OCI-LY1 (cell line): Measurements from ENCODE around the gene ACSF2.

Experiments
- H2AFZ ChIP-seq: fragments of 200-600 bp; sonication (generic), shearing (Covaris generic); 2 replicates; pipeline ENCODE4 v1.6.0; 2014; ENCODE audit warnings: antibody characterized with exemption, mild to moderate bottlenecking, low read length
- H3F3A ChIP-seq: fragments of 200-600 bp; sonication (generic), shearing (Covaris generic); 2 replicates; pipeline ENCODE4 v1.6.0; 2014; ENCODE audit warnings: mild to moderate bottlenecking, antibody characterized with exemption, low read length, moderate library complexity; ENCODE audit not compliant: insufficient read depth
- H3K27ac ChIP-seq: fragments of 200-600 bp; sonication (generic); 2 replicates; pipeline ENCODE4 v1.5.1; 2014; ENCODE audit warnings: low read length, mixed run types, mild to moderate bottlenecking, low read depth; ENCODE audit not compliant: poor library complexity, severe bottlenecking
- H3K27me3 ChIP-seq: fragments of 200-600 bp; sonication (generic); 2 replicates; pipeline ENCODE4 v1.6.0; 2014; ENCODE audit warnings: antibody characterized with exemption, mild to moderate bottlenecking, low read length, moderate library complexity; ENCODE audit not compliant: insufficient read depth
- H3K36me3 ChIP-seq: fragments of 200-600 bp; sonication (generic); 2 replicates; pipeline ENCODE4 v1.6.1; 2014; ENCODE audit warnings: mild to moderate bottlenecking, antibody characterized with exemption, low read length, moderate library complexity, mixed read lengths; ENCODE audit not compliant: insufficient read depth
- H3K4me1 ChIP-seq: fragments of 200-600 bp; sonication (generic); 2 replicates; pipeline ENCODE4 v1.5.1; 2014; ENCODE audit warnings: mild to moderate bottlenecking, low read length, moderate library complexity; ENCODE audit not compliant: insufficient read depth, severe bottlenecking
- H3K4me2 ChIP-seq: fragments of 200-600 bp; sonication (generic), shearing (Covaris generic); 2 replicates; pipeline ENCODE4 v1.6.1; 2014; ENCODE audit warnings: low read length
- H3K4me3 ChIP-seq: fragments of 200-600 bp; sonication (generic); 2 replicates; pipeline ENCODE4 v1.5.1; 2014; ENCODE audit warnings: low read length, low read depth, mild to moderate bottlenecking, mixed read lengths; ENCODE audit not compliant: poor library complexity, severe bottlenecking
- H3K79me2 ChIP-seq: fragments of 200-600 bp; shearing (Covaris generic); 2 replicates; pipeline ENCODE4 v1.6.1; 2016; ENCODE audit warnings: mixed run types, low read length, mixed read lengths; ENCODE audit not compliant: insufficient read depth
- H3K9ac ChIP-seq: fragments of 200-600 bp; sonication (generic), shearing (Covaris generic); 2 replicates; pipeline ENCODE4 v1.6.1; 2014; ENCODE audit warnings: mild to moderate bottlenecking, low read length, mixed read lengths
- H3K9me2 ChIP-seq: fragments of 200-600 bp; sonication (generic), shearing (Covaris generic); 2 replicates; pipeline ENCODE4 v1.6.1; 2014; ENCODE audit warnings: low read depth, mild to moderate bottlenecking, low read length, mixed read lengths
- H3K9me3 ChIP-seq: fragments of 200-600 bp; shearing (Covaris generic); 2 replicates; pipeline ENCODE4 v1.6.1; 2014; ENCODE audit warnings: low read length, mixed read lengths
- H4K20me1 ChIP-seq: fragments of 200-600 bp; sonication (generic), shearing (Covaris generic); 2 replicates; pipeline ENCODE4 v1.6.0; 2016; ENCODE audit warnings: mild to moderate bottlenecking, low read length; ENCODE audit not compliant: insufficient read depth
- CTCF ChIP-seq: fragments of 200-600 bp; sonication (generic), shearing (Covaris generic); IDR thresholded peaks from 2 replicates; pipeline ENCODE4 v1.5.1; 2017; ENCODE audit warnings: mild to moderate bottlenecking, antibody characterized with exemption, low read length, moderate library complexity, mixed read lengths
- EZH2 ChIP-seq: fragments of 200-600 bp; sonication (generic), shearing (Covaris generic); IDR thresholded peaks from 2 replicates; pipeline ENCODE4 v1.8.0; 2017; ENCODE audit warnings: borderline replicate concordance, mixed run types, mild to moderate bottlenecking, antibody characterized with exemption, low read length, moderate library complexity, mixed read lengths

Gene ACSF2

DNA sequence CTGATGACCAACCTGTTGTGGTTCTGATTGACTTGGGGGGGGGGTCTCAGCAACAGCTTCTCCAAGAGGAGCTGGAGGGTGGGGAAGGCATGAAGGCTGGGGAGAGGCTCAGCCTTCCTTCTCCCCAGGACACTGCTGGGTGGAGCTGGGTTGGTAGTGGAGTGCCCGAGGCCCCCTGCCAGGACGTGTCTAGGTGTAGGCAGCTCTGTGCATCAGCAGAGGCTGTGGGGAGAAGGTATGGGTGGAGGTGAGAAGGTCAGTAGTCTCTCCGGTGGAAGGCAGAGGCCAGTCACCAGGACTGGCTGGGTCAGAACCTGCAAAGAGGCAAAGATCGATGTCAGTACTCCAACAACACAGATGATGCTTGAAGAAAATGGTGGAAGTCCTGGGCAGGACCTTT is 38.7 kb downstream of the ACSF2 start:
- Histone ChIP-seq H3K9ac (no peak overlapping the region), H3K9me3 (no peaks in the 10 kb centered on the region), H3K4me2 (no peak overlapping the region), H3K4me3 (no peak overlapping the region), H3K4me1 (no peaks in the 10 kb centered on the region), H3K27ac (no peak overlapping the region), H3K79me2 (no peaks in the 10 kb centered on the region), H3K27me3 (no peaks in the 10 kb centered on the region), H3F3A (no peaks in the 10 kb centered on the region), H3K36me3 (no peaks in the 10 kb centered on the region), H2AFZ (no peak overlapping the region), H3K9me2 (no peaks in the 10 kb centered on the region), H4K20me1 (no peaks in the 10 kb centered on the region)
- no peak for TF ChIP-seq EZH2
- no peak for TF ChIP-seq CTCF

GRCh38 chr17:50465171-50465570 is 39.2 kb downstream of the ACSF2 start:
- TF ChIP-seq CTCF (no peak), EZH2 (no peak)
- H3K4me3 ChIP-seq = no peak overlapping the region
- no peaks in the 10 kb centered on the region for H4K20me1 ChIP-seq
- no peak overlapping the region for H3K4me2 ChIP-seq
- H2AFZ ChIP-seq = no peak overlapping the region
- no peaks in the 10 kb centered on the region for H3K36me3 ChIP-seq
- no peak overlapping the region for H3K9ac ChIP-seq
- H3K9me3 ChIP-seq = no peaks in the 10 kb centered on the region
- no peaks in the 10 kb centered on the region for H3K4me1 ChIP-seq
- no peak overlapping the region for H3K27ac ChIP-seq
- no peaks in the 10 kb centered on the region for H3K9me2 ChIP-seq
- H3K79me2 ChIP-seq = no peaks in the 10 kb centered on the region
- no peaks in the 10 kb centered on the region for H3F3A ChIP-seq
- H3K27me3 ChIP-seq = no peaks in the 10 kb centered on the region

DNA sequence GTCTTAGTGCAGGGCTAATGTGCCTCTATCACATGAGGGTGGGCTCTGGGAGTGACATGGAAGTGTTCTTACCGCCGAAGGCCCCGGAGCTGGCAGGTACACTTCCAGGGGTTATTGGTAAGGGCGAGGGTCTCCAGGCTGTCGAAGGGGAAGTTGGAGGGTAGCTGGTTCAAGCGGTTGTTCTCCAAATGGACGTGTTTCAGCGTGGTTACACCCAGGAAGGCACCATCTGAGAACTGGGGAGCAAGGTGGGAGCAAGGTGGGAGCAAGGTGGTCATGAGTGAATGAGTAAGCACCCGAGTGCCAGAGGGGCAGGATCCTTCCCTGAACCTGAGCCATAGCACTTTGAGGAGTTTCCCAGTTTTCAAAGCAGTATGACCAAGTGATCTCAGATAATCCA is 39.6 kb downstream of the ACSF2 start:
- Histone ChIP-seq H3F3A (no peaks in the 10 kb centered on the region), H3K27me3 (no peaks in the 10 kb centered on the region), H3K36me3 (no peaks in the 10 kb centered on the region), H3K27ac (no peak overlapping the region), H3K9ac (no peak overlapping the region), H3K79me2 (no peaks in the 10 kb centered on the region), H3K9me2 (no peaks in the 10 kb centered on the region), H3K9me3 (no peaks in the 10 kb centered on the region), H4K20me1 (no peaks in the 10 kb centered on the region), H2AFZ (no peak overlapping the region), H3K4me2 (no peak overlapping the region), H3K4me1 (no peaks in the 10 kb centered on the region), H3K4me3 (no peak overlapping the region)
- TF ChIP-seq EZH2 = no peak
- TF ChIP-seq CTCF = no peak
